C4-2B (cell line): Measurements from ENCODE around the gene FSTL4.
A peak's percentile ranks its signal among the peaks of the same experiment; 100 is the strongest.

Source experiments
- H3K27ac ChIP-seq: fragments of 450-650 bp; 2 replicates; pipeline ENCODE4 v1.5.1; 2017
- CTCF ChIP-seq: fragments of 450-650 bp; conservative IDR thresholded peaks from 2 replicates; pipeline ENCODE4 v1.5.1; 2017; ENCODE audit warnings: mild to moderate bottlenecking
- ZFX ChIP-seq: fragments of 450-650 bp; IDR thresholded peaks from 2 replicates; pipeline ENCODE4 v1.6.1; 2017

Gene FSTL4

GRCh38 chr5:133421394-133421793, 190.9 kb downstream of the FSTL4 start:
- H3K27ac ChIP-seq: no peak overlapping the region
- TF ChIP-seq CTCF (peak; percentile 47), ZFX (no peak)

- TF ChIP-seq CTCF (no peak), ZFX (no peak)
- H3K27ac ChIP-seq: no peak overlapping the region
These were observed 191.7 kb downstream of the FSTL4 start for GRCh38 chr5:133420440-133421301.

- no peak overlapping the region for H3K27ac ChIP-seq
- TF ChIP-seq ZFX: no peak
- no peak for TF ChIP-seq CTCF
These were observed 196.4 kb downstream of the FSTL4 start for GRCh38 chr5:133415906-133416305.

GRCh38 chr5:133415506-133415905, 196.8 kb downstream of the FSTL4 start:
- no peak overlapping the region for H3K27ac ChIP-seq
- TF ChIP-seq CTCF (no peak), ZFX (no peak)

GRCh38 chr5:133412661-133413060, 199.7 kb downstream of the FSTL4 start:
- H3K27ac ChIP-seq: no peak overlapping the region
- TF ChIP-seq ZFX: no peak
- no peak for TF ChIP-seq CTCF

GRCh38 chr5:133410335-133410828, 202.0 kb downstream of the FSTL4 start:
- no peak overlapping the region for H3K27ac ChIP-seq
- no peak for TF ChIP-seq CTCF
- no peak for TF ChIP-seq ZFX

GRCh38 chr5:133409210-133409674, 203.1 kb downstream of the FSTL4 start:
- H3K27ac ChIP-seq: no peak overlapping the region
- TF ChIP-seq CTCF (no peak), ZFX (no peak)
